GM23338 (cell line): ENCODE measurements around the gene AP3D1. TPM values are rescaled to one million over a fixed set of nuclear protein-coding genes. Genes with fewer than 3 reads are reported as not detected.

Experiments
- ATAC-seq: fragments of 200-7000 bp; cut with Tn5 transposase; 3 replicates; pipeline ENCODE4 v1.9.1; 2020
- DNase-seq: peaks from one replicate; pipeline ENCODE4 v3.0.0-alpha.2; 2015; ENCODE audit warnings: low spot score
- H2AFZ ChIP-seq: fragments of 200-600 bp; sonication (generic); 2 replicates; pipeline ENCODE4 v1.8.0; 2016; ENCODE audit warnings: antibody characterized with exemption, mild to moderate bottlenecking, moderate library complexity
- H3F3A ChIP-seq: fragments of 200-600 bp; sonication (generic); replicated peaks from 2 replicates; pipeline ENCODE4 v1.8.0; 2017; ENCODE audit warnings: antibody characterized with exemption, mixed run types, low read depth
- H3K27ac ChIP-seq: fragments of 200-600 bp; sonication (generic); 2 replicates; pipeline ENCODE4 v1.6.1; 2016; ENCODE audit warnings: low read depth
- H3K27me3 ChIP-seq: fragments of 200-600 bp; sonication (generic); 2 replicates; pipeline ENCODE4 v1.8.0; 2016; ENCODE audit warnings: mild to moderate bottlenecking, mixed run types, moderate library complexity; ENCODE audit not compliant: insufficient read depth
- H3K36me3 ChIP-seq: fragments of 200-600 bp; sonication (generic); 2 replicates; pipeline ENCODE4 v1.8.0; 2016; ENCODE audit warnings: mild to moderate bottlenecking; ENCODE audit not compliant: insufficient read depth
- H3K4me1 ChIP-seq: fragments of 200-600 bp; sonication (generic); 2 replicates; pipeline ENCODE4 v1.8.0; 2016; ENCODE audit warnings: mild to moderate bottlenecking, moderate library complexity; ENCODE audit not compliant: insufficient read depth
- H3K4me2 ChIP-seq: fragments of 200-600 bp; sonication (generic); 2 replicates; pipeline ENCODE4 v1.7.1; 2017; ENCODE audit warnings: mixed run types
- H3K4me3 ChIP-seq: fragments of 200-600 bp; sonication (generic); 2 replicates; pipeline ENCODE4 v1.6.1; 2016; ENCODE audit warnings: mixed run types
- H3K79me2 ChIP-seq: fragments of 200-600 bp; sonication (generic); replicated peaks from 2 replicates; pipeline ENCODE4 v1.8.0; 2017; ENCODE audit warnings: mild to moderate bottlenecking; ENCODE audit not compliant: insufficient read depth
- H3K9me2 ChIP-seq: fragments of 200-600 bp; sonication (generic); 2 replicates; pipeline ENCODE4 v1.8.0; 2017; ENCODE audit not compliant: insufficient read depth
- H4K20me1 ChIP-seq: fragments of 200-600 bp; sonication (generic); replicated peaks from 2 replicates; pipeline ENCODE4 v1.8.0; 2017; ENCODE audit warnings: mild to moderate bottlenecking; ENCODE audit not compliant: insufficient read depth
- H3K27ac Mint-ChIP-seq: 2 replicates; pipeline ENCODE4 v1.8.0; 2020; ENCODE audit warnings: inconsistent platforms, mild to moderate bottlenecking, moderate library complexity, mixed read lengths
- H3K27me3 Mint-ChIP-seq: 3 replicates; pipeline ENCODE4 v1.8.0; 2022; ENCODE audit warnings: low read depth, mild to moderate bottlenecking, moderate library complexity, mixed read lengths, inconsistent platforms; ENCODE audit not compliant: insufficient read depth, poor library complexity
- H3K36me3 Mint-ChIP-seq: 3 replicates; pipeline ENCODE4 v1.8.0; 2021; ENCODE audit warnings: low read depth, mild to moderate bottlenecking, inconsistent platforms, moderate library complexity, mixed read lengths
- H3K4me1 Mint-ChIP-seq: 3 replicates; pipeline ENCODE4 v1.8.0; 2020; ENCODE audit warnings: mild to moderate bottlenecking, inconsistent platforms, mixed read lengths
- H3K4me3 Mint-ChIP-seq: 3 replicates; pipeline ENCODE4 v1.8.0; 2021; ENCODE audit warnings: moderate library complexity, mild to moderate bottlenecking, inconsistent platforms, mixed read lengths
- H3K9me3 Mint-ChIP-seq: 3 replicates; pipeline ENCODE4 v1.8.0; 2020; ENCODE audit warnings: moderate library complexity, mild to moderate bottlenecking, inconsistent platforms, mixed read lengths
- EZH2phosphoT487 ChIP-seq: fragments of 200-600 bp; sonication (generic); IDR thresholded peaks from one replicate; pipeline ENCODE4 v1.8.1; 2018; ENCODE audit warnings: antibody characterized with exemption; ENCODE audit not compliant: unreplicated experiment
- NANOG ChIP-seq: IDR thresholded peaks from 2 replicates; pipeline ENCODE4 v1.6.1; 2016; ENCODE audit warnings: antibody characterized with exemption, borderline replicate concordance
- ZNF331 ChIP-seq: fragments of 250-450 bp; sonication (Bioruptor Pico); IDR thresholded peaks from 2 replicates; pipeline ENCODE4 v1.5.0; 2020; ENCODE audit warnings: low read depth, mild to moderate bottlenecking, moderate library complexity
- polyA plus RNA-seq: library from polyadenylated mRNA; unstranded; fragments of >200 nt; fragmentation: Nextera tagmentation; extraction: Ambion mirVana; gene quantifications from 2 replicates; pipeline ENCODE4 v1.2.1, GENCODE V29; 2016
- total RNA-seq: library from RNA; depleted of rRNA; stranded (reverse); fragments of >200 nt; shearing (Covaris generic); gene quantifications from 2 replicates; pipeline ENCODE4 v1.2.3, GENCODE V29; 2014
- TF ChIP-seq, protein P1 (sequence below): IDR thresholded peaks from one replicate; pipeline ENCODE4 v1.6.1; 2018; ENCODE audit warnings: antibody characterized with exemption; ENCODE audit not compliant: unreplicated experiment

The AP3D1 gene
- total and polyA plus RNA-seq, 2 experiments from 2014 or later: 101 to 236 TPM

DNA sequence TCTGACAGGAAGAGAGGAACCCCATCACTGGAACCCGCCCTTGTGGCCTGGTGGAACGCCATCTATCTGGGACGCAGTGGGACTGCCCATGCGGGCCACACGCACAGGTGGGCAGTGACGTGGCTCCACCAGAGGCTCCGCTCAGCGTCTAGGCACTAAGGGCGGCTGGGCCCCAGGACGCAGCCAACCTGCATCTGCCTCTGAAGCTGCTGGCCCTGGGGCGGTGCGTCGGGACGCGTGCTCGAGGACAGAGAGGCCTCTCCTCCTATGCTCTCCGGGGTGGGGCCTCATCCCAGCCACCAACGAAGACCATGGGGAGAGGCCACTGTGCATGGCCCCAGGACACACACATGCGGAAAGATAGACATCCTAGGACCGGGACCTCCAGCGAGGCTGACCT, 36.5 kb downstream of the AP3D1 start:
- ATAC-seq: no peak
- Mint-ChIP-seq H3K9me3 (no peaks in the 10 kb centered on the region), H3K27ac (no peak overlapping the region), H3K36me3 (peaks cover 72% of the 10 kb centered on the region), H3K4me1 (no peaks in the 10 kb centered on the region; the same call in 2 of the 3 replicates), H3K4me3 (no peak overlapping the region), H3K27me3 (peaks cover 5% of the 10 kb centered on the region)
- Histone ChIP-seq H3F3A (peaks cover 4% of the 10 kb centered on the region; the same call in 1 of the 2 replicates), H4K20me1 (peaks cover 10% of the 10 kb centered on the region), H3K27ac (no peak overlapping the region), H3K27me3 (no peaks in the 10 kb centered on the region), H3K4me3 (no peak overlapping the region), H3K9me2 (no peaks in the 10 kb centered on the region), H3K36me3 (peaks cover 28% of the 10 kb centered on the region), H3K79me2 (no peaks in the 10 kb centered on the region), H2AFZ (no peak overlapping the region), H3K4me2 (no peak overlapping the region), H3K4me1 (no peaks in the 10 kb centered on the region)
- TF ChIP-seq NANOG: no peak
- no peak for TF ChIP-seq ZNF331 (CRISPR knock-in tag)
- TF ChIP-seq, protein P1, sequence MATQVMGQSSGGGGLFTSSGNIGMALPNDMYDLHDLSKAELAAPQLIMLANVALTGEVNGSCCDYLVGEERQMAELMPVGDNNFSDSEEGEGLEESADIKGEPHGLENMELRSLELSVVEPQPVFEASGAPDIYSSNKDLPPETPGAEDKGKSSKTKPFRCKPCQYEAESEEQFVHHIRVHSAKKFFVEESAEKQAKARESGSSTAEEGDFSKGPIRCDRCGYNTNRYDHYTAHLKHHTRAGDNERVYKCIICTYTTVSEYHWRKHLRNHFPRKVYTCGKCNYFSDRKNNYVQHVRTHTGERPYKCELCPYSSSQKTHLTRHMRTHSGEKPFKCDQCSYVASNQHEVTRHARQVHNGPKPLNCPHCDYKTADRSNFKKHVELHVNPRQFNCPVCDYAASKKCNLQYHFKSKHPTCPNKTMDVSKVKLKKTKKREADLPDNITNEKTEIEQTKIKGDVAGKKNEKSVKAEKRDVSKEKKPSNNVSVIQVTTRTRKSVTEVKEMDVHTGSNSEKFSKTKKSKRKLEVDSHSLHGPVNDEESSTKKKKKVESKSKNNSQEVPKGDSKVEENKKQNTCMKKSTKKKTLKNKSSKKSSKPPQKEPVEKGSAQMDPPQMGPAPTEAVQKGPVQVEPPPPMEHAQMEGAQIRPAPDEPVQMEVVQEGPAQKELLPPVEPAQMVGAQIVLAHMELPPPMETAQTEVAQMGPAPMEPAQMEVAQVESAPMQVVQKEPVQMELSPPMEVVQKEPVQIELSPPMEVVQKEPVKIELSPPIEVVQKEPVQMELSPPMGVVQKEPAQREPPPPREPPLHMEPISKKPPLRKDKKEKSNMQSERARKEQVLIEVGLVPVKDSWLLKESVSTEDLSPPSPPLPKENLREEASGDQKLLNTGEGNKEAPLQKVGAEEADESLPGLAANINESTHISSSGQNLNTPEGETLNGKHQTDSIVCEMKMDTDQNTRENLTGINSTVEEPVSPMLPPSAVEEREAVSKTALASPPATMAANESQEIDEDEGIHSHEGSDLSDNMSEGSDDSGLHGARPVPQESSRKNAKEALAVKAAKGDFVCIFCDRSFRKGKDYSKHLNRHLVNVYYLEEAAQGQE: no peak
- DNase-seq: no peak

DNA sequence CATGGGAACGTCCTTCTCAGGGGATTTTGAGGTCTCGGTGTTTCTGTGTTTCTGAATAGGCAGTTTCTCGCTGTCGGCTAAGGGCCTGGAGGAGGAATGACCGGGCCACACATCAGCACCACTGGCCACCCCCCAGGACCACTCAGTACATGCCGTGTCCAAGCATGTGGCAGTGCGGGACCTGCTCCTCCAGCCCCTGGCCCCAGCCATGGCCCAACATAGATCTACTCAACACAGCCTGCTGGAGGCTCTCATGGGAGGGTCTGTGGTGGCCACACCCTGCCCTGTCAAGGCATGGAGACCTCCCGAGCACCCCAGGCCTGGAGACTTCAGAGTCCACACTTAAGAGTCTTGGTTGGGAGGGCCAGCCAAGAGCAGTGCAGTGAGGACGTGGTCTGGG, 37.1 kb downstream of the AP3D1 start:
- H3K4me2 ChIP-seq: no peak overlapping the region

More for the DNA sequence above, 37.1 kb downstream of the AP3D1 start:
- Histone ChIP-seq H3K4me3 (no peak overlapping the region), H3K9me2 (no peaks in the 10 kb centered on the region), H4K20me1 (peaks cover 7% of the 10 kb centered on the region), H3K4me1 (no peaks in the 10 kb centered on the region), H3F3A (peaks cover 4% of the 10 kb centered on the region; the same call in 1 of the 2 replicates), H3K36me3 (peaks cover 27% of the 10 kb centered on the region), H3K27ac (no peak overlapping the region), H2AFZ (no peak overlapping the region), H3K79me2 (no peaks in the 10 kb centered on the region), H3K27me3 (no peaks in the 10 kb centered on the region)
- TF ChIP-seq, protein P1: no peak
- no peak for TF ChIP-seq EZH2phosphoT487
- Mint-ChIP-seq H3K4me3 (no peak overlapping the region; the same call in 2 of the 3 replicates), H3K9me3 (no peaks in the 10 kb centered on the region), H3K27ac (no peak overlapping the region), H3K36me3 (peaks cover 75% of the 10 kb centered on the region), H3K27me3 (peaks cover 3% of the 10 kb centered on the region), H3K4me1 (no peaks in the 10 kb centered on the region; the same call in 2 of the 3 replicates)
- DNase-seq (no peak), ATAC-seq (no peak)
